ENCODE results near the gene ASMT. TPM values are rescaled to one million over a fixed set of nuclear protein-coding genes. Genes with fewer than 3 reads are reported as not detected.
"Not testable (repeated sequence)": the region's sequence is repeated elsewhere in the genome, so short reads cannot be mapped to it uniquely, and the experiment has no call there.

The ASMT gene
- total and polyA plus RNA-seq, 9 donors = 0.07 to 0.89 (median 0.15) TPM; not detected in 5

GRCh38 chrX:1609762-1610161 is 5.1 kb upstream of the ASMT start:
- no peaks in the 10 kb centered on the region for H3K27me3 ChIP-seq (ENCODE audit: control insufficient read depth, insufficient read depth, low read length)
- no peaks in the 10 kb centered on the region for H3K36me3 ChIP-seq (ENCODE audit: control insufficient read depth, insufficient read depth, low read length)
- 52% methylated on average over 4 of the region's 10 CpGs for WGBS (ENCODE audit: insufficient coverage)
- H3K27ac ChIP-seq (ENCODE audit: low read length) = no peak overlapping the region
- peak; percentile 62 for DNase-seq
- no peaks in the 10 kb centered on the region for H3K9me3 ChIP-seq (replicated peaks; ENCODE audit: control insufficient read depth, low read depth, low read length)
- H3K4me3 ChIP-seq (ENCODE audit: low read length) = no peak overlapping the region
- no peaks in the 10 kb centered on the region for H3K4me1 ChIP-seq (ENCODE audit: control insufficient read depth, insufficient read depth, low read length)

- DNase-seq = no peak
- H3K36me3 ChIP-seq (ENCODE audit: control insufficient read depth, insufficient read depth, low read length) = no peaks in the 10 kb centered on the region
Observed at GRCh38 chrX:1610166-1610565, 4.7 kb upstream of the ASMT start.

GRCh38 chrX:1610736-1611135 is 4.1 kb upstream of the ASMT start:
- Histone ChIP-seq H3K36me3 (ENCODE audit: control insufficient read depth, insufficient read depth, low read length) (no peaks in the 10 kb centered on the region), H3K4me1 (ENCODE audit: control insufficient read depth, insufficient read depth, low read length) (no peaks in the 10 kb centered on the region), H3K27ac (ENCODE audit: low read length) (no peak overlapping the region), H3K27me3 (ENCODE audit: control insufficient read depth, insufficient read depth, low read length) (no peaks in the 10 kb centered on the region), H3K4me3 (ENCODE audit: low read length) (no peak overlapping the region), H3K9me3 (replicated peaks; ENCODE audit: control insufficient read depth, low read depth, low read length) (no peaks in the 10 kb centered on the region)
- DNase-seq = no peak
- 77% methylated on average over 11 of the region's 12 CpGs for WGBS (ENCODE audit: insufficient coverage)

More at GRCh38 chrX:1610166-1610565, 4.7 kb upstream of the ASMT start:
- no peaks in the 10 kb centered on the region for H3K27me3 ChIP-seq (ENCODE audit: control insufficient read depth, insufficient read depth, low read length)
- no peaks in the 10 kb centered on the region for H3K9me3 ChIP-seq (replicated peaks; ENCODE audit: control insufficient read depth, low read depth, low read length)
- H3K4me3 ChIP-seq (ENCODE audit: low read length) = no peak overlapping the region
- no peak overlapping the region for H3K27ac ChIP-seq (ENCODE audit: low read length)
- H3K4me1 ChIP-seq (ENCODE audit: control insufficient read depth, insufficient read depth, low read length) = no peaks in the 10 kb centered on the region
- WGBS (ENCODE audit: insufficient coverage) = 71% methylated on average over 12 of the region's 15 CpGs

- Histone ChIP-seq H3K9me3 (replicated peaks; ENCODE audit: control insufficient read depth, low read depth, low read length) (no peaks in the 10 kb centered on the region), H3K36me3 (ENCODE audit: control insufficient read depth, insufficient read depth, low read length) (no peaks in the 10 kb centered on the region), H3K4me3 (ENCODE audit: low read length) (no peak overlapping the region), H3K27ac (ENCODE audit: low read length) (no peak overlapping the region), H3K4me1 (ENCODE audit: control insufficient read depth, insufficient read depth, low read length) (no peaks in the 10 kb centered on the region), H3K27me3 (ENCODE audit: control insufficient read depth, insufficient read depth, low read length) (no peaks in the 10 kb centered on the region)
- DNase-seq = no peak
- 68% methylated on average over 3 of the region's 5 CpGs for WGBS (ENCODE audit: insufficient coverage)
Observed at GRCh38 chrX:1612641-1613286, 2.1 kb upstream of the ASMT start.

GRCh38 chrX:1618689-1619088 is 3.8 kb downstream of the ASMT start:
- Histone ChIP-seq H3K4me3 (ENCODE audit: low read length) (no peak overlapping the region), H3K27ac (ENCODE audit: low read length) (no peak overlapping the region), H3K9me3 (replicated peaks; ENCODE audit: control insufficient read depth, low read depth, low read length) (no peaks in the 10 kb centered on the region), H3K36me3 (ENCODE audit: control insufficient read depth, insufficient read depth, low read length) (no peaks in the 10 kb centered on the region), H3K27me3 (ENCODE audit: control insufficient read depth, insufficient read depth, low read length) (no peaks in the 10 kb centered on the region), H3K4me1 (ENCODE audit: control insufficient read depth, insufficient read depth, low read length) (no peaks in the 10 kb centered on the region)
- no CpG with 5 or more reads among the region's 4 CpGs for WGBS (ENCODE audit: insufficient coverage)
- no peak for DNase-seq

GRCh38 chrX:1623691-1624090 is 8.8 kb downstream of the ASMT start:
- no peaks in the 10 kb centered on the region for H3K27me3 ChIP-seq (ENCODE audit: control insufficient read depth, insufficient read depth, low read length)
- no peak overlapping the region for H3K4me3 ChIP-seq (ENCODE audit: low read length)
- H3K36me3 ChIP-seq (ENCODE audit: control insufficient read depth, insufficient read depth, low read length) = no peaks in the 10 kb centered on the region
- no peak for DNase-seq
- WGBS (ENCODE audit: insufficient coverage) = 82% methylated on average over 10 of the region's 21 CpGs
- no peaks in the 10 kb centered on the region for H3K4me1 ChIP-seq (ENCODE audit: control insufficient read depth, insufficient read depth, low read length)
- no peak overlapping the region for H3K27ac ChIP-seq (ENCODE audit: low read length)
- H3K9me3 ChIP-seq (replicated peaks; ENCODE audit: control insufficient read depth, low read depth, low read length) = no peaks in the 10 kb centered on the region

- H3K4me1 ChIP-seq (ENCODE audit: control insufficient read depth, insufficient read depth, low read length); DNase-seq; H3K4me3 ChIP-seq (ENCODE audit: low read length); H3K36me3 ChIP-seq (ENCODE audit: control insufficient read depth, insufficient read depth, low read length); H3K27ac ChIP-seq (ENCODE audit: low read length); H3K27me3 ChIP-seq (ENCODE audit: control insufficient read depth, insufficient read depth, low read length); H3K9me3 ChIP-seq (replicated peaks; ENCODE audit: control insufficient read depth, low read depth, low read length): not testable (repeated sequence)
- 67% methylated on average over 14 of the region's 14 CpGs for WGBS (ENCODE audit: insufficient coverage)
Observed at GRCh38 chrX:1624158-1624860, 9.4 kb downstream of the ASMT start.

GRCh38 chrX:1624861-1625215 is 10.0 kb downstream of the ASMT start:
- DNase-seq; H3K27me3 ChIP-seq (ENCODE audit: control insufficient read depth, insufficient read depth, low read length); H3K4me3 ChIP-seq (ENCODE audit: low read length); H3K36me3 ChIP-seq (ENCODE audit: control insufficient read depth, insufficient read depth, low read length); H3K4me1 ChIP-seq (ENCODE audit: control insufficient read depth, insufficient read depth, low read length); H3K27ac ChIP-seq (ENCODE audit: low read length); H3K9me3 ChIP-seq (replicated peaks; ENCODE audit: control insufficient read depth, low read depth, low read length): not testable (repeated sequence)
- WGBS (ENCODE audit: insufficient coverage) = 88% methylated on average over 1 of the region's 7 CpGs

GRCh38 chrX:1629244-1629643 is 14.4 kb downstream of the ASMT start:
- no peaks in the 10 kb centered on the region for H3K27me3 ChIP-seq (ENCODE audit: control insufficient read depth, insufficient read depth, low read length)
- DNase-seq = no peak
- WGBS (ENCODE audit: insufficient coverage) = 59% methylated on average over 3 of the region's 7 CpGs
- H3K9me3 ChIP-seq (replicated peaks; ENCODE audit: control insufficient read depth, low read depth, low read length) = no peaks in the 10 kb centered on the region
- no peak overlapping the region for H3K4me3 ChIP-seq (ENCODE audit: low read length)
- H3K27ac ChIP-seq (ENCODE audit: low read length) = no peak overlapping the region
- H3K36me3 ChIP-seq (ENCODE audit: control insufficient read depth, insufficient read depth, low read length) = no peaks in the 10 kb centered on the region
- no peaks in the 10 kb centered on the region for H3K4me1 ChIP-seq (ENCODE audit: control insufficient read depth, insufficient read depth, low read length)

GRCh38 chrX:1646009-1646408 is 31.1 kb downstream of the ASMT start:
- no peak overlapping the region for H3K27ac ChIP-seq (ENCODE audit: low read length)
- peaks cover 4% of the 10 kb centered on the region for H3K27me3 ChIP-seq (ENCODE audit: control insufficient read depth, insufficient read depth, low read length)
- H3K4me3 ChIP-seq (ENCODE audit: low read length) = no peak overlapping the region
- no peak for DNase-seq
- no peaks in the 10 kb centered on the region for H3K4me1 ChIP-seq (ENCODE audit: control insufficient read depth, insufficient read depth, low read length)
- H3K36me3 ChIP-seq (ENCODE audit: control insufficient read depth, insufficient read depth, low read length) = no peaks in the 10 kb centered on the region
- peaks cover 11% of the 10 kb centered on the region for H3K9me3 ChIP-seq (replicated peaks; ENCODE audit: control insufficient read depth, low read depth, low read length)

All from muscle of leg (tissue), 11 donors.